Iris pigment epithelial cell (primary cell): ENCODE measurements around the gene MYRIP.
"Not testable (repeated sequence)": the region's sequence is repeated elsewhere in the genome, so short reads cannot be mapped to it uniquely, and the experiment has no call there.

ENCODE experiments used
- DNase-seq: peaks from one replicate; pipeline ENCODE4 v3.0.0-alpha.2; 2011; ENCODE audit warnings: low read depth

MYRIP gene

GRCh38 chr3:39971559-39972031 lies 162.2 kb downstream of the MYRIP start:
- DNase-seq = no peak

DNA sequence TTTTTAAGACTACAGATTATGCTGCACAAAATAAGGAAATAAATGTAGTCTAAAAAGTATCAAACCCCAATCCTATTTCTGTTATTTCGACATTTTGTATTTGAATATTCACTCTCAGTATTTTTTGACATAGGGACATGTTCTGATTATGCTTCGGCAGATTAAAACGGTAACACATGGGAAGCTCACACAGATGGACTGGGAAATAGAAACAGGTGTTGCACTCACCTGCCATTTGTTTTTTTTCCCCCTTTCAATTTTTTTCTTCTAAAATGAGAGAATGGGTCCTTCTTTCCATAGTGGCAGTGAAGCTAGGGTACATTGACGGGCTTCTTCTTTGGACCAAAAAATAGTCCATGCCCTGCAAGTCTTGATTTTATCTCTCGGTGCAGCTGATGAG lies 163.1 kb downstream of the MYRIP start:
- no peak for DNase-seq

DNA sequence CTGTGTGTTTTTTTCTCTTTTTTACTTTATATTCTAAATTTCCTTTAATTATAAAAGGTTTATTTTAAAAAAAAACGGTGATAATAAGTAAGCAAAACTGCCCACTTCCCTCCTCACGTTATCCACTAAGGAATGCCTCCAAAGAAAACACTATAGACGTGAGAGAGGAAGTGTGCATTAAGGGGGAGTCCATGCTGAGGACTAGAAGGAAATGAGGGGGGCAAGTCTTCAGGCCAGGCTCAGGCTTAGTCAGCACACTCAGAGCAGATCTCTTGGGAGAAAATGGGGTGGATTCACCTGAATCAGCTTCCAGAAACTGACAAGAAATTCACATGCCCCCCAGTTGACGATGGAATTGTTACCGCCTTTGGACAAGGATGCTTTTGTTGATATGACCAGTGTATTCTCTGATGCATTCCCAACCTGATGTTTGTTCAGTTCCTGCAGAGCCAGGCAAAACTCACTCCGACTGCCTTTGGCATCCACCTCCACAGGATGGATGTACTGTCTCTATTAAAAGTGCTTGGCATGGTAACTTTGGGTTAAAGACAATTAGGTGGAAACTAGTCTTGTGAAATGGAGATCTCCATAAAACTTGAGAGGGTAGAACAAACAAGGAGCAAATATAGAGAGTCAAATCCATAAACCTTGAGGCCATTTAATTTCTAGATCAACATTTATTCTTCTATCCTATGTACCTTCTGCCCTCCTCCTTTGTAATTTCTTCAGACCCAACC lies 167.8 kb downstream of the MYRIP start:
- DNase-seq = no peak

DNA sequence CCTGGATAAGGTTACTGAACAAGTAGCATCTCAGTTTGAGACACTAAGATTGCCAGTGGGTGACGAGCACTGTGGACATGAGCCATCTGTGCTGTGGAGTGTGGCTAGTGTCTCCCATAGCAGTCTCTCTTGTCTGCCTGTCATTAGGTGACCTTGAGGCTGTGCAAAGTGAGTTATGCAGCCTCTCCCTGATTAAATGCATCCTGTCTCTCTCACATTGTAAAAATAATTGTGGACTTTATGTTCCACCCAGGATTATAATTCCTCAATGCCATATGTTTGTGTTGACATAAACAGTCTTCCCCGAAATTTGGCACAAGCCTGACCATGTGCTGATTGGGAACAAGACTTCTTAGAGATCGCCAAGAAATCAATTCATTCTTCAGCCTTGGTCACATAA lies 168.9 kb downstream of the MYRIP start:
- DNase-seq = no peak

DNA sequence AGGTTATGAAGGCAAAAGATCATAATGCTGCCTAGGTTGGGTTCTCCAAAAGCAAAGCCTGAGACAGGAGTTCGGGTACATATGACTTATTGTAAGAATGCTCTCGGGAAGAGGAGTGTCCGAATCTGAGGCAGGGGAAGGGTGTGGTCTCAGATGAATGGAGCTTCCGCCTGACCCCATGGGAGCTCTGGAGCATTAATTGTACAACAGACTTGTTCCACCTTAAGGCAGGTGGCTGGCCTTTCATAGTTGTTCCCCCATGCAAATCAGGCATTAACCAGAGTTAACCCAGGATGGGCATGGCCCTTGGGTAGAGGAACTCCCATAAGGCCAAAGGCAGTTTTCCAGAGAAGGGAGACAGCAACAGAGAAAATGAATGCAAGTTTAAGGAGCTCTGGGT lies 170.6 kb downstream of the MYRIP start:
- DNase-seq = no peak

- no peak for DNase-seq
These were observed 171.4 kb downstream of the MYRIP start for GRCh38 chr3:39980781-39981180.

DNA sequence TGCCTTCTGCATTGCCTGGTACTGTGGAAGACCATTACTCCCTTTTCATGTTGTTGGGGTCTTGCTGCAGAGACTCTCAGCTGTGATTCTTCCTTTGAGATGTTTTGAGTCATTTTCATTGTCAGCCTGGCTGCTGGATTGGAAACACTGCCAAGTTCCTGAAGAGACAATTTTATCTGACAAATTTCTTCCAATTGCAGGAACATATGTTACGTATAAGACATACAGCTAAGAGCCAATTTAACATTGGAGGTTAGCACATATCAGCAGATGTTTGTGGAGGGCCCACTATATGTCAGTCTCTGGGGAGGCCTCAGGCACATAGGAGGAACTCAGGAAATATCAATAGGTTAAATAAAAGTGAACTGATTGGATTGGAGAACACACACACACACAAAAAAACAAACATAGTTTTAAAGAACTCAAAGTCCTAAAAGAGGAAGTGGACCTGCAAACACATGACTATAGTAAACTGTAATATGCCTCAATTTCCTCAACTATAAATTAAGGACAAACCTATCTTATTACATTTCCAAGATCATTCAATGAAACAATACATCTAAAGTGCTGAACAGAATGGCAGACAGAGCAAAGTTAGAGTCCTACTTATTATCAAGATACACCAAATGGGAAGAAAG lies 172.3 kb downstream of the MYRIP start:
- no peak for DNase-seq

- no peak for DNase-seq
These were observed 173.4 kb downstream of the MYRIP start for GRCh38 chr3:39982665-39983357.

- no peak for DNase-seq
These were observed 180.3 kb downstream of the MYRIP start for GRCh38 chr3:39989746-39990145.

GRCh38 chr3:39990532-39990931 lies 181.1 kb downstream of the MYRIP start:
- peak; percentile 58 for DNase-seq

- no peak for DNase-seq
These were observed 199.4 kb downstream of the MYRIP start for GRCh38 chr3:40008796-40009195.

GRCh38 chr3:40009991-40010390 lies 200.6 kb downstream of the MYRIP start:
- no peak for DNase-seq

DNA sequence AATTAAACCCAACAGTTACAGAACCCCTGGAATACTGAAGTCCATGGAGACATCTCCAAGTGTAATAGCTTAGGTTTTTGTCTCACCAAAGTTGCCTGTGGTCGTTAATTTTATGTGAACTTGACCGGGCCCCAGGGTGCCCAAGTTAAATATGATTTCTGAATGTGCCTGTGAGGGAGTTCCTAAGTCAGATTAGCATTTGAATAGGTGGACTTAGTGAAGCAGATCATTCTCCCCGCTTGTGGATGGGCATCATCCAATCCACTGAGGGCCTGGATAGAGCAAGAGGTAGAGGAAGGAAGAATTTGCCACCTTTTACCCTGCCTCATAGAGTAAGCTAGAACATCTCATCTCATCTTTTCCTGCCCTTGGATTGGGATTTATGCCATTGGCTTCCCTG lies 203.0 kb downstream of the MYRIP start:
- DNase-seq = no peak

- DNase-seq = no peak
These were observed 207.0 kb downstream of the MYRIP start for GRCh38 chr3:40016391-40016790.

GRCh38 chr3:40018369-40018768 lies 209.0 kb downstream of the MYRIP start:
- no peak for DNase-seq

DNA sequence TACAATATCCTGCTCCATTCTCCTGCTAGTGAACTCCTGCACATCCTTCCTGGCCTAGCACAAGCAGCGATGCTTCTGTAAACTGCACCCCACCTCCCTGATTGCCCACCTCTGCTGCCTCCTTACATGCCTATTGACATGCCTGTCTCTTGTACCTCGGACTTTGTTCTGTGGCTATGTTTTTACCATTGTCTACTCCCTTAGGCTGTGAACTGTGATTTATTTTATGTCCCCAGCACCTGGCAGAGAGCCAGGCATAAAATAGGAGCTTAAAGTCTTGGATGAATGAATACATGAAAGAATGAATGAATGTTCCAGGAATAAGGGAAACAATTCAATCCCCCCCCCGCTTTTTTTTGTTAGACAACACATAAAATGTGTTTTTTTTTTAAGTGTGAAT lies 210.0 kb downstream of the MYRIP start:
- DNase-seq = no peak

DNA sequence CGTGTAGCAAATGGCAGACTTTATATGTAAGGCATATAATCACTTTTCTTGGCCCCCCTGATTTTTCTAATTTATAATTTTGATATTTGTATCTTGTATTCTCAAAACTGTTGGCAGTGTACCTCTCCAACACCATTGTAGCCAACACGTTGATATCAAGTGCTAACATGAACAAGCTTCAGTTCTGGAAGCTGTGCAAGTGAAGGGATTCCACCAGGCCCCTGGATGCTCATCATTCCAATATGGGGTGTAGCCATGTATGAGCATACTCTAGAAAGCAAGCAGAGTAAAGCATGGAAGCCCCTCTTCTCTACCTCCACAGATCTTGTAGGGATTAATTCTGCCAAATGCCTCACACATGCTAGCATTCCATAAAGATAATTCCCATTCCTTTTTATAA lies 211.3 kb downstream of the MYRIP start:
- DNase-seq = no peak

GRCh38 chr3:40021338-40021737 lies 211.9 kb downstream of the MYRIP start:
- no peak for DNase-seq

DNA sequence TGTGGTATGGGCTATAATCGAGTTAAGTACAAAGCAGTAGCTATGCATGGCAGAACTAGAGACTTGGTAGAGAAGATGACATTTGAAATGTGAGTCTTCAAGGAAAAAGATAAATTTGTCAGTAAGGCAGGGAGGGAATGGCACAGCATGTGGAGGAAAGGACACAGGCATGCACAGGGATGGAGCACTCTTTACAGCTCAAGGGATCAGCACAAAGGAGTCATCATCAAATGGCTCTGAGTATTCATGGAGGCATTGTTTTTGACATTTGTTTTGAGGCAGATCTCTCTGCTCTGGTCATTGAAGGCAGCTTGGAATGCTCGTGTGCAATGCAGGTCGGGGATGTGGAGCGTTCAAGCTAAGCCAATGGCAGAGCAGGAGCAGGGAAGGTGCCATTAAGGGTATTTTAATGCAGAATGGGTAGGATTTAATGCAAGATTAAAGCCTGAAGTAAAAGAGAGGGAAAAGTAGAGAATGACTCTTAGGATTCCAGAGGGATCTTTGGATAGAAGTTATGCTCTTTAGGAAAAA lies 213.0 kb downstream of the MYRIP start:
- no peak for DNase-seq

DNA sequence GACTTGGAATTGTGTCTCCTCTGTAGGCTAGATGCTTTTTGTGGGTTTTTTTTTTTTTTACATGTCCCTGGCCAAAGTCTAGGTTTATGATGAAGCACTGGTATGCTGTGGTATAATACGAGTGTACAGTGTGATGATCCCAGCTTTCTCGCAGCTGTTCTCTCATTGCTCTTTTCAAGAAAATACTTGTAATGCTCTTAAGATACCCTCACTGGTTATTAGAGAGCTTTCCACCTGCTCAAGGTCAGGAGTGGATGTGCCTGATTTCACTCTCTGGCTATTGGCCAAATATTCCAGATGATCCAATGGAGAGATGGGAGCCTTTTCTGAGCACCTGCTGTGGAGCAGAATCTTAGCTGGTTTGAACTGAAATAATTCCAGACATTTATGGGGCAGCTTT lies 215.1 kb downstream of the MYRIP start:
- DNase-seq = no peak

GRCh38 chr3:40025892-40026291 lies 216.5 kb downstream of the MYRIP start:
- not testable (repeated sequence) for DNase-seq

DNA sequence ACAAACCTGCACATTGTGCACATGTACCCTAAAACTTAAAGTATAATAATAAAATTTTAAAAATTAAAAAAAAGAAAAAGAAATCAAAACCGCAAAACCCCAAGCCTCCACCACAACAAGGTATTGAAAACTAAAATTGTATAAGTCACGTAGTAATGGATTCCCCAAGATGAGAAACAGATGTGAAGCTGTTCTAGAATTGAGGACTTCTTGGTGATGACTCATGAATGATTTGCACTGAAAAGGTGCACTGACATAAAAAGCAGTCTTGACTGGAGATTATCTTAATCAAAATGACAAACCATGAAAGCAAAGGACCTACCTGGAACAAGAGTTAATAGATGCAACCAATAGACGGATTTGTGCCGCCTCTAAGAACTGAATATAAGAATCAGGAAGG lies 225.8 kb downstream of the MYRIP start:
- DNase-seq = no peak

DNA sequence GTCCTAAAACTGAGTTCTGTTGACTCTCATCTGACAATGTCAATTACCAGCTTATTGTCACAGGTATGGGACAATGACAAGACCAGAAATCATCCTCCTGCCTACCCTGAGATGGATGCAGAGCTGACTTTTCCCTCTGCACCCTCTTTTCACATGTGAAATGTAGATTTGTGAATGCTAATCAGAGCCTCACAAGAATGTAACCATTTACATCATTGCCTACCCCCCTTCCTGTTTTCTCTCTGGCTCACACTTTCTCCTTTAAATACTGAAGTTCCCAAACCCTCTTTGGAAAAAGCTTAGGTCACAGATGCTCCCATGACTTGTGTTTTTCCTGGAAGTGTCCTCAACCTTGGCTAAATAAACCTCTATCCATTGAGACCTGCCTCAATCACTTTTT lies 228.2 kb downstream of the MYRIP start:
- no peak for DNase-seq
